ENCODE measurements around the gene SAMD4A. TPM values are rescaled to one million over a fixed set of nuclear protein-coding genes. Genes with fewer than 3 reads are reported as not detected.

SAMD4A gene
- total and polyA plus RNA-seq, 2 of the 4 experiments (the other 2 are of a cell fraction), result 22.9 to 38.2 TPM

- no peak overlapping the region for H3K56ac ChIP-seq (ENCODE audit: extremely low read depth, insufficient read depth, low read length)
- H3K27ac ChIP-seq (ENCODE audit: insufficient read depth, low read length), result no peak overlapping the region
- no peak overlapping the region for H2AK5ac ChIP-seq (ENCODE audit: low read depth, low read length)
- no peak overlapping the region for H3K9ac ChIP-seq (ENCODE audit: low read depth, low read length)
- BruUV-seq (replicated peaks), result no TSS peak
- no CpG with 5 or more reads among the region's 1 CpG for WGBS, 2 experiments (ENCODE audit: extremely low coverage in 2 of 2, insufficient read length in 1 of 2)
- no peaks in the 10 kb centered on the region for H3K9me3 ChIP-seq (ENCODE audit: control insufficient read depth, insufficient read depth, low read length)
- H4K8ac ChIP-seq (ENCODE audit: low read depth in 2 of 2, low read length in 2 of 2), result no peak overlapping the region
- ChIA-PET CTCF (no interaction called here), POLR2A (ENCODE audit: unreplicated experiment) (no interaction called here)
- no peak overlapping the region for H4K5ac ChIP-seq (ENCODE audit: low read depth, low read length)
- H3K36me3 ChIP-seq (ENCODE audit: control insufficient read depth, insufficient read depth, low read length), result peaks cover 12% of the 10 kb centered on the region
- peaks cover 6 to 7% of the 10 kb centered on the region in 2 experiments for H3K79me1 ChIP-seq (ENCODE audit: low read depth in 1 of 2, low read length in 2 of 2)
- no peaks in the 10 kb centered on the region for H3K27me3 ChIP-seq (ENCODE audit: control insufficient read depth, insufficient read depth, low read length)
- H2AK9ac ChIP-seq (replicated peaks; ENCODE audit: low read depth, low read length, poor library complexity), result no peak overlapping the region
- no peaks in the 10 kb centered on the region; the same call in 1 of the 2 replicates for H4K20me1 ChIP-seq (ENCODE audit: insufficient read depth, low read length)
- H3K4me1 ChIP-seq (ENCODE audit: control insufficient read depth, insufficient read depth, low read length), result peaks cover 2% of the 10 kb centered on the region
- H2BK5ac ChIP-seq (ENCODE audit: low read depth, low read length, poor library complexity, severe bottlenecking), result no peak overlapping the region
- H2BK120ac ChIP-seq (ENCODE audit: low read depth, low read length), result no peak overlapping the region
- no peak overlapping the region for H3K4ac ChIP-seq (ENCODE audit: low read depth, low read length)
- no peak overlapping the region for H3K4me2 ChIP-seq (ENCODE audit: low read depth, low read length)
- ATAC-seq (ENCODE audit: low read depth), result peak; percentile 32; the same call in 1 of the 2 replicates
- peak; percentile 68 for DNase-seq
- no peak overlapping the region for H4K91ac ChIP-seq (ENCODE audit: insufficient read depth, low read depth, low read length)
- H3K23ac ChIP-seq (ENCODE audit: low read depth, low read length), result no peak overlapping the region
- H2AFZ ChIP-seq (replicated peaks; ENCODE audit: low read length, poor library complexity), result no peak overlapping the region
- H2BK20ac ChIP-seq (ENCODE audit: low read depth, low read length), result no peak overlapping the region
- intact Hi-C loops (cut with micrococcal nuclease), result no loop called here
- peaks cover 3% of the 10 kb centered on the region; the same call in 1 of the 2 replicates for H3K9me1 ChIP-seq (ENCODE audit: insufficient read depth, low read length)
- H3K18ac ChIP-seq (ENCODE audit: low read depth, low read length), result no peak overlapping the region
- H3K4me3 ChIP-seq (ENCODE audit: insufficient read depth, low read depth, low read length), result no peak overlapping the region
- dilution Hi-C loops (cut with HindIII; ENCODE audit: low sequenced_read_pairs, unreplicated experiment), result no loop called here
- H3K14ac ChIP-seq (replicated peaks; ENCODE audit: low read depth, low read length), result no peak overlapping the region
- TF ChIP-seq SMC3 (IDR thresholded peaks at IDR 0.05; ENCODE audit: low read depth, low read length) (no peak), RCOR1 (IDR thresholded peaks at IDR 0.05; ENCODE audit: insufficient replicate concordance, low read length) (no peak), NFE2L2 (IDR thresholded peaks at IDR 0.05; ENCODE audit: low read depth, low read length) (no peak), CTCF (conservative IDR thresholded peaks at IDR 0.05; ENCODE audit: low read depth, low read length) (no peak), MAFK (IDR thresholded peaks at IDR 0.05; ENCODE audit: low read depth, low read length) (no peak), MXI1 (IDR thresholded peaks at IDR 0.05; ENCODE audit: borderline replicate concordance, low read depth, low read length) (no peak), CHD1 (IDR thresholded peaks at IDR 0.05; ENCODE audit: low read depth, low read length) (no peak), USF2 (IDR thresholded peaks at IDR 0.05; ENCODE audit: low read depth, low read length) (no peak), CEBPB (IDR thresholded peaks at IDR 0.05; ENCODE audit: low read depth, low read length) (no peak), RFX5 (IDR thresholded peaks at IDR 0.05; ENCODE audit: low read depth, low read length) (no peak)
- in situ Hi-C loops (cut with MboI; ENCODE audit: low sequenced_read_pairs), result no loop called here
- no peak overlapping the region for H2BK15ac ChIP-seq (ENCODE audit: low read depth, low read length)
Observed at GRCh38 chr14:54529811-54530210, 37.1 kb upstream of the SAMD4A start.
